Right ventricle myocardium inferior (tissue), 1 donor: ENCODE data around the gene MED23. TPM values are rescaled to one million over a fixed set of nuclear protein-coding genes. Genes with fewer than 3 reads are reported as not detected.
"Not testable (repeated sequence)": the region's sequence is repeated elsewhere in the genome, so short reads cannot be mapped to it uniquely, and the experiment has no call there.

ENCODE experiments used
- ATAC-seq: fragments of 200-7000 bp; cut with Tn5 transposase; one replicate; pipeline ENCODE4 v1.9.1; 2020; ENCODE audit warnings: mild to moderate bottlenecking, moderate library complexity
- DNase-seq: peaks from one replicate; pipeline ENCODE4 v3.0.0; 2021; ENCODE audit errors: missing footprints
- intact Hi-C: fragments of 100-400 bp; cut with DNase I; formaldehyde crosslinking; loops from one replicate; pipeline ENCODE4 v1.11.0; 2022
- total RNA-seq: library from RNA; stranded (reverse); fragmentation: NEBNext Ultra II Directional; extraction: Animal tissue kit (Norgen Biotek cat#: 25700); gene quantifications from one replicate; pipeline ENCODE4 v1.2.1, GENCODE V29; 2021
- donor health status: DM: no; HTN: yes; CAD: no; lungs with severe emphysema.

MED23 gene
- total RNA-seq, 1 donor from 2014 or later, result 10.1 TPM

DNA sequence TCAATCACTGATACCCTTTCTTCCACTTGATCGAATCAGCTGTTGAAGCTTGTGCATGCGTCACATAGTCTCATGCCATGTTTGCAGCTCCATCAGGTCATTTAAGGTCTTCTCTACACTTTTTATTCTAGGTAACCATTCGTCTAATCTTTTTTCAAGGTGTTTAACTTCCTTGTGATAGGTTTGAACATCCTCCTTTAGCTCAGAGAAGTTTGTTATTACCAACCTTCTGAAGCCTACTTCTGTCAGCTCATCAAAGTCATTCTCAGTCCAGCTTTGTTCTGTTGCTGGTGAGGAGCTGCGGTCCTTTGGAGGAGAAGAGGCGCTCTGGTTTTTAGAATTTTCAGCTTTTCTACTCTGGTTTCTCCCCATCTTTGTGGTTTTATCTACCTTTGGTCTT is 97.1 kb downstream of the MED23 start:
- DNase-seq, intact Hi-C loops, ATAC-seq: not testable (repeated sequence)

DNA sequence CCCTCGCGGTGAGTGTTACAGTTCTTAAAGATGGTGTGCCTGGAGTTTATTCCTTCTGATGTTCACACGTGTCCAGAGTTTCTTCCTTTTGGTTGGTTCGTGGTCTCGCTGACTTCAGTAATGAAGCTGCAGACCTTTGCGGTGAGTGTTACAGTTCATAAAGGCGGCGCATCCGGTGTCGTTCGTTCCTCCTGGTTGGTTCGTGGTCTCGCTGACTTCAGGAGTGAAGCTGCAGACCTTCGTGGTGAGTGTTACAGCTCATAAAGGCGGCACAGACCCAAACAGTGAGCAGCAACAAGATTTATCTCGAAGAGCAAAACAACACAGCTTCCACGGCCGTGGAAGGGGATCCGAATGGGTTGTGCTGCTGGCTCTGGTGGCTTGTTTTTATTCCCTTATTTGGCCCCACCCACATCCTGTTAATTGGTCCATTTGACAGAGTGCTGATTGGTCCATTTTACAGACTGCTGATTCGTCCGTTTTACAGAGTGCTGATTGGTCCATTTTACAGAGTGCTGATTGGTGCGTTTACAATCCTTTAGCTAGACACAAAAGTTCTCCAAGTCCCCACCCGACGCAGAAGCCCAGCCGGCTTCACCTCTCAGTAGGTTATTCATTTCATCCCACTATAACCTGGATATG is 103.2 kb downstream of the MED23 start:
- DNase-seq, result no peak
- no peak for ATAC-seq
- intact Hi-C loops, result no loop called here

DNA sequence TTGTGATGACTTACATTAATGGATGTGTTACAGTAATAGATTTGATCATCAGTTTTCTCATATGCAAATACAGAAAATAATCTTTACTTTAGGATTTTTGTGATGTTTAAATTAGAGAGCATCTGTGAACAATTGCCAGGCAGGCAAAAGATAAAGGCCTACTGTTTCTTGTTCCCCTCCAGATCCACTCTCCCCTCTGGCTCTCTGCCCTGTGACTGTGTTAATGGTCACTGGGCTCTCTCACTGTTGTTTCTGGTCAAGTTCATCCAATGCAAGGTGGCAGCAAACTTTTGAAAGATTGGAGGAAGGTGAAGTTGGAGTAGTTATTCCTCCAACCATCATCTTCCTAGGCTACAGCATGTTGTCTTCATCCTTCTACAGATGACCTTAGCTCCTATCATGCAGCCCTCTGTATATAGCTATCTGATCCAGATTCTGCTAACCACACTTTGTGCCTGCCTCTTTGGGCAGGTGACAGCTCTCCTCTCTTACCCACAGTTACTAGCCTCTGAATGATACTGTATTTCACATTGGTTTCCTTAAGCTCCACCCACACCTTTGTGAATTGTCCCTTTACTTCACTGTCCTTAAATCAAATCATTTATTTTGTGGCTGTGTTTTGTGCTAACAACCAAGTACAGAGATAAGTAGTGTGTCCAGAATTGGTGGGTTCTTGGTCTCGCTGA is 103.9 kb downstream of the MED23 start:
- intact Hi-C loops, result no loop called here
- no peak for ATAC-seq
- DNase-seq, result no peak

Other genes with a start within 250 kb of the MED23 start
- 0.35 TPM for gene ARG1, start 55.0 kb downstream of the MED23 start, total RNA-seq
- gene ENPP3, start 9.1 kb upstream of the MED23 start, total RNA-seq, result 0.16 TPM
- not detected for gene OR2A4, start 73.2 kb upstream of the MED23 start, total RNA-seq
- gene CTAGE9, start 82.8 kb upstream of the MED23 start, total RNA-seq, result not detected
- 1.7 TPM for gene ENPP1, start 179.8 kb upstream of the MED23 start, total RNA-seq